Panc1 (cell line): ENCODE results near the gene WNT7B. TPM values are rescaled to one million over a fixed set of nuclear protein-coding genes. Genes with fewer than 3 reads are reported as not detected.

ENCODE experiments used
- ATAC-seq: fragments of 200-7000 bp; cut with Tn5 transposase; 2 replicates; pipeline ENCODE4 v1.9.1; 2020; ENCODE audit warnings: mild to moderate bottlenecking, moderate library complexity
- BruUV-seq: library from RNA; stranded (reverse); fragments of 400-500 nt; replicated peaks from 2 replicates; lab custom pipeline; 2021; lab: Mats Ljungman, UMichigan
- CTCF ChIA-PET: fragments of 300-600 bp; sonication (Branson Sonifier 250); formaldehyde crosslinking; loops from one replicate; lab custom pipeline; 2022; ENCODE audit warnings: antibody characterized with exemption; lab: Charles Lee
- POLR2A ChIA-PET: fragments of 300-600 bp; sonication (Branson Sonifier 250); formaldehyde crosslinking; loops from one replicate; lab custom pipeline; 2022; ENCODE audit warnings: antibody characterized with exemption; lab: Charles Lee
- DNase-seq: peaks from one replicate; pipeline ENCODE4 v3.0.0-alpha.2; 2010; ENCODE audit warnings: low read depth, low spot score
- H3K27ac ChIP-seq: 2 replicates; pipeline ENCODE4 v1.5.1; 2011; ENCODE audit warnings: mild to moderate bottlenecking, low read length, inconsistent platforms
- H3K27me3 ChIP-seq: fragments of 200-500 bp; sonication (Bioruptor generic); 2 replicates; pipeline ENCODE4 v1.6.0; 2014; ENCODE audit warnings: low read length, inconsistent platforms; ENCODE audit not compliant: control insufficient read depth, insufficient read depth
- H3K36me3 ChIP-seq: fragments of 200-500 bp; sonication (Bioruptor generic); 2 replicates; pipeline ENCODE4 v1.5.1; 2014; ENCODE audit warnings: inconsistent platforms, mild to moderate bottlenecking, low read length, moderate library complexity; ENCODE audit not compliant: control insufficient read depth, insufficient read depth
- H3K4me1 ChIP-seq: 2 replicates; pipeline ENCODE4 v1.5.1; 2011; ENCODE audit warnings: inconsistent platforms, mild to moderate bottlenecking, low read length, moderate library complexity; ENCODE audit not compliant: control insufficient read depth, insufficient read depth
- H3K4me3 ChIP-seq, 2 experiments: 2 replicates each; pipeline ENCODE4 v1.5.1; 2011 to 2012; ENCODE audit warnings: low read depth in 2 of 2, low read length in 2 of 2, mild to moderate bottlenecking in 2 of 2, inconsistent platforms in 1 of 2, moderate library complexity in 1 of 2
- H3K9me3 ChIP-seq: fragments of 200-500 bp; sonication (Bioruptor generic); 2 replicates; pipeline ENCODE4 v1.5.1; 2014; ENCODE audit warnings: low read depth, mild to moderate bottlenecking, inconsistent platforms, low read length, moderate library complexity; ENCODE audit not compliant: control insufficient read depth, insufficient read depth
- CTCF ChIP-seq: fragments of 450-650 bp; IDR thresholded peaks from 2 replicates; pipeline ENCODE4 v1.5.1; 2017; ENCODE audit warnings: mild to moderate bottlenecking
- POLR2AphosphoS5 ChIP-seq: IDR thresholded peaks from 2 replicates; pipeline ENCODE4 v1.6.1; 2012; ENCODE audit warnings: mild to moderate bottlenecking, low read depth, low read length, moderate library complexity
- SIN3A ChIP-seq: IDR thresholded peaks from 2 replicates; pipeline ENCODE4 v1.6.1; 2012; ENCODE audit warnings: low read depth, mild to moderate bottlenecking, low read length, moderate library complexity, borderline replicate concordance; ENCODE audit not compliant: insufficient read depth
- TCF7L2 ChIP-seq: IDR thresholded peaks from 2 replicates; pipeline ENCODE4 v1.6.1; 2011; ENCODE audit warnings: mild to moderate bottlenecking, low read depth, low read length, inconsistent platforms
- in situ Hi-C: cut with HindIII; loops from 2 replicates; pipeline ENCODE4 v1.10.0; 2016; ENCODE audit warnings: low sequenced_read_pairs, low pct_unique_long_range_greater_than_20kb
- intact Hi-C: fragments of 100-400 bp; cut with micrococcal nuclease; formaldehyde crosslinking; loops from one replicate; pipeline ENCODE4 v1.10.0; 2022; ENCODE audit not compliant: unreplicated experiment
- total RNA-seq: library from RNA; stranded (reverse); gene quantifications from one replicate; pipeline ENCODE4 v1.2.1, GENCODE V29; 2021; ENCODE audit not compliant: unreplicated experiment
- TF ChIP-seq, protein P1 (sequence below), 2 experiments: IDR thresholded peaks; 2 replicates each; pipeline ENCODE4 v1.6.1; 2011 to 2012; ENCODE audit warnings: low read depth in 2 of 2, control low read depth in 1 of 2, low read length in 1 of 2, mild to moderate bottlenecking in 1 of 2, moderate library complexity in 1 of 2; ENCODE audit not compliant: insufficient read depth in 1 of 2

WNT7B gene
- total RNA-seq, 1 experiment from 2014 or later = 52.1 TPM

DNA sequence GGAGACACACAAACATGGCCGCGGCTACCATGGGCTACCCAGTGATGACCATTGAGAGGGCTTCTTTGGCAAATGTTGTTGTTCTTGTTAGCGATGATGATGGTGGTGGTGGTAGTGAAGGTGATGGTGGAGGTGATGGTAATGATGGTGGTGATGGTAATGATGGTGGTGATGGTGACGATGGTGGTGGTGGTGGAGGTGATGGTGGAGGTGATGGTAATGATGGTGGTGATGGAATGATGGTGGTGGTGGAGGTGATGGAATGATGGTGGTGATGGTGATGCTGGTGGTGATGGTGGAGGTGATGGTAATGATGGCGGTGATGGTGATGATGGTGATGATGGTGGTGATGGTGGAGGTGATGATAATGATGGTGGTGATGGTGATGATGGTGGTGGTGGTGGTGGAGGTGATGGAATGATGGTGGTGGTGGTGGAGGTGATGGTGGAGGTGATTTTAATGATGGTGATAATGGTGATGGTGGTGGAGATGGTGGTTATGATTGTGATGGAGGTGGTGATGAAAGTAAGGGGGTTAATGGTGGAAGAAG lies 16.3 kb upstream of the WNT7B start:
- in situ Hi-C loops = no loop called here
- DNase-seq (no peak), ATAC-seq (no peak)
- Histone ChIP-seq H3K27ac (no peak overlapping the region), H3K27me3 (no peaks in the 10 kb centered on the region), H3K36me3 (no peaks in the 10 kb centered on the region), H3K9me3 (no peaks in the 10 kb centered on the region), H3K4me3 (no peak overlapping the region), H3K4me1 (peaks cover 16% of the 10 kb centered on the region)
- intact Hi-C loops = loop anchor here (10.0 kb wide), 1 partner anchor 122 kb away; no protein-coding TSS in a partner anchor
- POLR2A ChIA-PET = no interaction called here
- BruUV-seq = no TSS peak
- CTCF ChIA-PET = no interaction called here
- no peak for TF ChIP-seq SIN3A
- TF ChIP-seq CTCF = no peak
- TF ChIP-seq, protein P1, sequence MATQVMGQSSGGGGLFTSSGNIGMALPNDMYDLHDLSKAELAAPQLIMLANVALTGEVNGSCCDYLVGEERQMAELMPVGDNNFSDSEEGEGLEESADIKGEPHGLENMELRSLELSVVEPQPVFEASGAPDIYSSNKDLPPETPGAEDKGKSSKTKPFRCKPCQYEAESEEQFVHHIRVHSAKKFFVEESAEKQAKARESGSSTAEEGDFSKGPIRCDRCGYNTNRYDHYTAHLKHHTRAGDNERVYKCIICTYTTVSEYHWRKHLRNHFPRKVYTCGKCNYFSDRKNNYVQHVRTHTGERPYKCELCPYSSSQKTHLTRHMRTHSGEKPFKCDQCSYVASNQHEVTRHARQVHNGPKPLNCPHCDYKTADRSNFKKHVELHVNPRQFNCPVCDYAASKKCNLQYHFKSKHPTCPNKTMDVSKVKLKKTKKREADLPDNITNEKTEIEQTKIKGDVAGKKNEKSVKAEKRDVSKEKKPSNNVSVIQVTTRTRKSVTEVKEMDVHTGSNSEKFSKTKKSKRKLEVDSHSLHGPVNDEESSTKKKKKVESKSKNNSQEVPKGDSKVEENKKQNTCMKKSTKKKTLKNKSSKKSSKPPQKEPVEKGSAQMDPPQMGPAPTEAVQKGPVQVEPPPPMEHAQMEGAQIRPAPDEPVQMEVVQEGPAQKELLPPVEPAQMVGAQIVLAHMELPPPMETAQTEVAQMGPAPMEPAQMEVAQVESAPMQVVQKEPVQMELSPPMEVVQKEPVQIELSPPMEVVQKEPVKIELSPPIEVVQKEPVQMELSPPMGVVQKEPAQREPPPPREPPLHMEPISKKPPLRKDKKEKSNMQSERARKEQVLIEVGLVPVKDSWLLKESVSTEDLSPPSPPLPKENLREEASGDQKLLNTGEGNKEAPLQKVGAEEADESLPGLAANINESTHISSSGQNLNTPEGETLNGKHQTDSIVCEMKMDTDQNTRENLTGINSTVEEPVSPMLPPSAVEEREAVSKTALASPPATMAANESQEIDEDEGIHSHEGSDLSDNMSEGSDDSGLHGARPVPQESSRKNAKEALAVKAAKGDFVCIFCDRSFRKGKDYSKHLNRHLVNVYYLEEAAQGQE (IDR thresholded peaks at IDR 0.05; ENCODE audit: insufficient read depth in 1 of 2, low read depth in 2 of 2, low read length in 1 of 2) = no peak
- no peak for TF ChIP-seq POLR2AphosphoS5
- no peak for TF ChIP-seq TCF7L2

DNA sequence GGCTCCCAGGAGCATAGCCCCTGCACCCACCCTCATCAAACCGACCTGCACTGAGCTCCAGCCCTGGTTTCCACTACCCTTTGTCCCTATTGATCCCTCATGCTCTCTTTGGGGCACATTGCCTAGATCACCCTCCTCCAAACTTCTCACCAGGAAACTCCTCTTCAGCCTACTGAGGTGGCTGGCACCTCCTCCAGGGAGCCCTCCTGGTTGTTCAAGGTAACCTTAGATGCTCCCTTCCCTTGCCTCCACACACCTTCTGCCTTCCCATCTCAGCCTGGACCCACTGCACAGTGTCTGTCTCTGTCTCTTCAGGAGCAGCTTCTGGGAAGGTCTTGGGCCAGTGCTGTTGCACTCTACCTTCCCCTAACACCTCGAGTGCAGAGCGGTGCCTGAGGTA lies 15.8 kb upstream of the WNT7B start:
- in situ Hi-C loops = no loop called here
- H3K27me3 ChIP-seq = no peaks in the 10 kb centered on the region
- H3K4me3 ChIP-seq = no peak overlapping the region
- no TSS peak for BruUV-seq
- H3K4me1 ChIP-seq = peaks cover 12% of the 10 kb centered on the region
- POLR2A ChIA-PET = no interaction called here
- ATAC-seq (no peak), DNase-seq (no peak)
- H3K36me3 ChIP-seq = no peaks in the 10 kb centered on the region
- H3K27ac ChIP-seq = no peak overlapping the region
- no peak for TF ChIP-seq SIN3A
- TF ChIP-seq POLR2AphosphoS5 = no peak
- no peak for TF ChIP-seq CTCF
- TF ChIP-seq TCF7L2 = no peak
- TF ChIP-seq, protein P1 (IDR thresholded peaks at IDR 0.05; ENCODE audit: insufficient read depth in 1 of 2, low read depth in 2 of 2, low read length in 1 of 2) = no peak
- H3K9me3 ChIP-seq = no peaks in the 10 kb centered on the region
- CTCF ChIA-PET = no interaction called here
- intact Hi-C loops = loop anchor here (10.0 kb wide), 1 partner anchor 122 kb away; no protein-coding TSS in a partner anchor
